HCT116 (cell line): ENCODE results near the gene TAOK3.

Experiments used
- CBX3 ChIP-seq: IDR thresholded peaks from 2 replicates; pipeline ENCODE4 v1.6.1; 2012; ENCODE audit warnings: low read depth
- CTCF ChIP-seq, 3 experiments: fragments of 200-600 bp in 1 of 3; sonication (generic) in 1 of 3; IDR thresholded peaks in 2 of 3; conservative IDR thresholded peaks in 1 of 3; 2 replicates each; pipeline ENCODE4 v1.5.1; 2012 to 2017; ENCODE audit warnings: low read depth in 2 of 3, low read length in 2 of 3, antibody characterized with exemption in 1 of 3, borderline replicate concordance in 1 of 3, control low read depth in 1 of 3, mild to moderate bottlenecking in 1 of 3, mixed read lengths in 1 of 3, mixed run types in 1 of 3, moderate library complexity in 1 of 3; ENCODE audit not compliant: insufficient read depth in 1 of 3
- EGR1 ChIP-seq: IDR thresholded peaks from 2 replicates; pipeline ENCODE4 v1.6.1; 2012; ENCODE audit warnings: low read depth
- EZH2 ChIP-seq: fragments of 200-600 bp; sonication (generic); IDR thresholded peaks from 2 replicates; pipeline ENCODE4 v1.6.1; 2017; ENCODE audit warnings: antibody characterized with exemption, mixed run types
- POLR2A ChIP-seq: IDR thresholded peaks from 2 replicates; pipeline ENCODE4 v1.7.0; 2011; ENCODE audit warnings: borderline replicate concordance; ENCODE audit not compliant: insufficient read depth, insufficient read length; ENCODE audit errors: extremely low read depth
- POLR2AphosphoS5 ChIP-seq: IDR thresholded peaks from 2 replicates; pipeline ENCODE4 v1.6.1; 2011; ENCODE audit warnings: mild to moderate bottlenecking, low read depth, low read length, moderate library complexity
- RAD21 ChIP-seq: IDR thresholded peaks from 2 replicates; pipeline ENCODE4 v1.6.1; 2012; ENCODE audit warnings: low read depth, mild to moderate bottlenecking
- SRF ChIP-seq: IDR thresholded peaks from 2 replicates; pipeline ENCODE4 v1.6.1; 2012; ENCODE audit warnings: low read depth
- TCF7L2 ChIP-seq: IDR thresholded peaks from 2 replicates; pipeline ENCODE4 v1.7.0; 2011; ENCODE audit warnings: borderline replicate concordance, inconsistent platforms; ENCODE audit not compliant: insufficient read depth, insufficient read length; ENCODE audit errors: extremely low read depth
- YY1 ChIP-seq: IDR thresholded peaks from 2 replicates; pipeline ENCODE4 v1.6.1; 2011; ENCODE audit warnings: low read length, low read depth, moderate library complexity, mild to moderate bottlenecking; ENCODE audit not compliant: insufficient replicate concordance; ENCODE audit errors: extremely low read depth
- TF ChIP-seq, protein P1 (sequence below): IDR thresholded peaks from 2 replicates; pipeline ENCODE4 v1.6.1; 2012
- TF ChIP-seq, protein P2 (sequence below): IDR thresholded peaks from 2 replicates; pipeline ENCODE4 v1.6.1; 2011; ENCODE audit warnings: mild to moderate bottlenecking, low read length, moderate library complexity; ENCODE audit not compliant: insufficient replicate concordance; ENCODE audit errors: extremely low read depth
- TF ChIP-seq, protein P3 (sequence below): IDR thresholded peaks from 2 replicates; pipeline ENCODE4 v1.6.1; 2012; ENCODE audit warnings: low read depth

DNA sequence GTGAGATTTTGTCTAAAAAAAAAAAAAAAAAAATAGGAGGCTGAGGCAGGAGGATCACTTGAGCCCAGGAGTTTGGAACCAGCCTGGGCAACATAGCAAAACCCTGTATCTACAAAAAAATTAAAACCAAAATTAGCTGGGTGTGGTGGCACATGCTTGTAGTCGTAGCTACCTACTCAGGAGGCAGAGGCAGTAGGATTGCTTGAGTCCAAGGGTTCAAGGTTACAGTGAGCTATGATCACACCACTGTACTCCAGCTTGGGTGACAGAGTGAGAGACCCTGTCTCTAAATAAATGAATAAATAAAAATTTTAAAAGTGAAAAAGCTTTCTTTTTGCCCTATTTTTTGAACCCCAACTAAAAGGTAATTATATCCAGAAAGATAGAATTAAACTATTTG lies 123.2 kb downstream of the TAOK3 start:
- TF ChIP-seq CTCF (IDR thresholded peaks at IDR 0.05 in 2 of 3, conservative IDR thresholded peaks at IDR 0.05 in 1 of 3; ENCODE audit: borderline replicate concordance in 1 of 3, insufficient read depth in 1 of 3, low read depth in 2 of 3, low read length in 2 of 3) (no peak), EZH2 (no peak), RAD21 (no peak), POLR2A (no peak), YY1 (no peak), POLR2AphosphoS5 (no peak), SRF (no peak), TCF7L2 (no peak), EGR1 (no peak), CBX3 (no peak)
- TF ChIP-seq, protein P1, sequence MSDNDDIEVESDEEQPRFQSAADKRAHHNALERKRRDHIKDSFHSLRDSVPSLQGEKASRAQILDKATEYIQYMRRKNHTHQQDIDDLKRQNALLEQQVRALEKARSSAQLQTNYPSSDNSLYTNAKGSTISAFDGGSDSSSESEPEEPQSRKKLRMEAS: no peak
- TF ChIP-seq, protein P2, sequence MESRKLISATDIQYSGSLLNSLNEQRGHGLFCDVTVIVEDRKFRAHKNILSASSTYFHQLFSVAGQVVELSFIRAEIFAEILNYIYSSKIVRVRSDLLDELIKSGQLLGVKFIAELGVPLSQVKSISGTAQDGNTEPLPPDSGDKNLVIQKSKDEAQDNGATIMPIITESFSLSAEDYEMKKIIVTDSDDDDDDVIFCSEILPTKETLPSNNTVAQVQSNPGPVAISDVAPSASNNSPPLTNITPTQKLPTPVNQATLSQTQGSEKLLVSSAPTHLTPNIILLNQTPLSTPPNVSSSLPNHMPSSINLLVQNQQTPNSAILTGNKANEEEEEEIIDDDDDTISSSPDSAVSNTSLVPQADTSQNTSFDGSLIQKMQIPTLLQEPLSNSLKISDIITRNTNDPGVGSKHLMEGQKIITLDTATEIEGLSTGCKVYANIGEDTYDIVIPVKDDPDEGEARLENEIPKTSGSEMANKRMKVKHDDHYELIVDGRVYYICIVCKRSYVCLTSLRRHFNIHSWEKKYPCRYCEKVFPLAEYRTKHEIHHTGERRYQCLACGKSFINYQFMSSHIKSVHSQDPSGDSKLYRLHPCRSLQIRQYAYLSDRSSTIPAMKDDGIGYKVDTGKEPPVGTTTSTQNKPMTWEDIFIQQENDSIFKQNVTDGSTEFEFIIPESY: no peak
- TF ChIP-seq, protein P3, sequence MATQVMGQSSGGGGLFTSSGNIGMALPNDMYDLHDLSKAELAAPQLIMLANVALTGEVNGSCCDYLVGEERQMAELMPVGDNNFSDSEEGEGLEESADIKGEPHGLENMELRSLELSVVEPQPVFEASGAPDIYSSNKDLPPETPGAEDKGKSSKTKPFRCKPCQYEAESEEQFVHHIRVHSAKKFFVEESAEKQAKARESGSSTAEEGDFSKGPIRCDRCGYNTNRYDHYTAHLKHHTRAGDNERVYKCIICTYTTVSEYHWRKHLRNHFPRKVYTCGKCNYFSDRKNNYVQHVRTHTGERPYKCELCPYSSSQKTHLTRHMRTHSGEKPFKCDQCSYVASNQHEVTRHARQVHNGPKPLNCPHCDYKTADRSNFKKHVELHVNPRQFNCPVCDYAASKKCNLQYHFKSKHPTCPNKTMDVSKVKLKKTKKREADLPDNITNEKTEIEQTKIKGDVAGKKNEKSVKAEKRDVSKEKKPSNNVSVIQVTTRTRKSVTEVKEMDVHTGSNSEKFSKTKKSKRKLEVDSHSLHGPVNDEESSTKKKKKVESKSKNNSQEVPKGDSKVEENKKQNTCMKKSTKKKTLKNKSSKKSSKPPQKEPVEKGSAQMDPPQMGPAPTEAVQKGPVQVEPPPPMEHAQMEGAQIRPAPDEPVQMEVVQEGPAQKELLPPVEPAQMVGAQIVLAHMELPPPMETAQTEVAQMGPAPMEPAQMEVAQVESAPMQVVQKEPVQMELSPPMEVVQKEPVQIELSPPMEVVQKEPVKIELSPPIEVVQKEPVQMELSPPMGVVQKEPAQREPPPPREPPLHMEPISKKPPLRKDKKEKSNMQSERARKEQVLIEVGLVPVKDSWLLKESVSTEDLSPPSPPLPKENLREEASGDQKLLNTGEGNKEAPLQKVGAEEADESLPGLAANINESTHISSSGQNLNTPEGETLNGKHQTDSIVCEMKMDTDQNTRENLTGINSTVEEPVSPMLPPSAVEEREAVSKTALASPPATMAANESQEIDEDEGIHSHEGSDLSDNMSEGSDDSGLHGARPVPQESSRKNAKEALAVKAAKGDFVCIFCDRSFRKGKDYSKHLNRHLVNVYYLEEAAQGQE: no peak
